ENCODE results near the gene EPM2AIP1. TPM values are rescaled to one million over a fixed set of nuclear protein-coding genes. Genes with fewer than 3 reads are reported as not detected.

The EPM2AIP1 gene
- polyA plus RNA-seq, 1 of the 3 experiments (the other 2 are of a cell fraction) = 4.7 TPM

DNA sequence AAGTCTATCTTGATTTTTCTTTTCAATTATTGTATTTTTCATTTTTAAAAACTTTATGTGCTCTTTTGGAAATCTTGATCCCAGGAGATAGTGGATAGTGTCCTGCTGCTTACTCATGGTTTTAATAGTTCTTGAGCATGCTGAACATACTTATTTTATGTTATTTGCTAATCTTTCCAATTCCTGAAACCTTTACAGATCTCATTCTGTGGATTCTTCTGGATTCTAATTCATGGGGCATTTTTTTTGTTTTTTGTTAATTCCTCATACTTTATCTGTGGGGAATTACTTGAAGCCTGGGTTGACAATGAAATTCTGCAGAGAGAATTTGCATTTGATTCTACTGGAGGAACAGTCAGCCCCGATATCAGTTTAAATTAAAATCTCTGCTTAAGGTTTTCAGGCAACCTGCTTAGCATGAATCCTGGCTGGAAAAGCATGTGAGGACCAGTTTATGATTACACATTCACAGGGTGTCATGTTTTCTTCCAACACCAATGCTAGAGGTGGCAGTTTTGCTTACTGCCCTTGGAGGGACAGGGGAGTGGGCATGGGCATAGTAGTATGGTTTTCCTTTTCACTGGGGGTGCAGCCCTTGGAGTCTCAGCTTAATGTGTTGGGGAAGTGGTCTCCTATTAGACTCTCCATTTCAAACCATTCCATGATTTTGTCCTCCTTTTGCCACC, 46.4 kb upstream of the EPM2AIP1 start:
- no peak overlapping the region for H3K4me3 ChIP-seq (ENCODE audit: low read depth in 2 of 2, low read length in 1 of 2)

More for the DNA sequence above, 46.4 kb upstream of the EPM2AIP1 start:
- 100% methylated on average over 1 of the region's 1 CpG for WGBS (ENCODE audit: low lambda C conversion rate)
- POLR2A ChIA-PET = no interaction called here
- no peaks in the 10 kb centered on the region for H3K4me1 ChIP-seq (ENCODE audit: control insufficient read depth in 1 of 2, insufficient read depth in 2 of 2, low read depth in 1 of 2, low read length in 1 of 2)
- H4K20me1 ChIP-seq (ENCODE audit: insufficient read depth) = no peaks in the 10 kb centered on the region
- peaks cover 39 to 71% of the 10 kb centered on the region in 2 experiments for H3K36me3 ChIP-seq (replicated peaks in 1 of 2; ENCODE audit: control insufficient read depth in 1 of 2, insufficient read depth in 2 of 2, low read length in 1 of 2)
- H3K9me2 ChIP-seq = no peaks in the 10 kb centered on the region
- H3F3A ChIP-seq (replicated peaks; ENCODE audit: insufficient read depth) = peaks cover 10% of the 10 kb centered on the region
- DNase-seq = no peak
- H3K79me2 ChIP-seq (ENCODE audit: insufficient read depth) = no peaks in the 10 kb centered on the region
- TF ChIP-seq USF1 (IDR thresholded peaks at IDR 0.05; ENCODE audit: borderline replicate concordance, low read depth) (no peak), RXRA (IDR thresholded peaks at IDR 0.05; ENCODE audit: borderline replicate concordance, low read depth) (no peak), CHD2 (IDR thresholded peaks at IDR 0.05; ENCODE audit: low read length, partially characterized antibody) (no peak), TAF1 (IDR thresholded peaks at IDR 0.05; ENCODE audit: borderline replicate concordance, low read depth, low read length) (no peak), SIN3A (IDR thresholded peaks at IDR 0.05; ENCODE audit: borderline replicate concordance, low read depth, low read length) (no peak), EZH2phosphoT487 (IDR thresholded peaks at IDR 0.05; ENCODE audit: borderline replicate concordance, low read depth) (no peak), TCF12 (IDR thresholded peaks at IDR 0.05) (no peak), GABPA (IDR thresholded peaks at IDR 0.05; ENCODE audit: low read depth) (no peak), MEF2A (IDR thresholded peaks at IDR 0.05; ENCODE audit: borderline replicate concordance, low read depth) (no peak), SMC3 (IDR thresholded peaks at IDR 0.05; ENCODE audit: low read depth, low read length) (no peak), FOXJ3 (CRISPR knock-in tag; IDR thresholded peaks at IDR 0.05) (no peak), NRF1 (IDR thresholded peaks at IDR 0.05; ENCODE audit: low read depth, low read length) (no peak), FOXM1 (IDR thresholded peaks at IDR 0.05; ENCODE audit: low read depth) (no peak), GATA2 (CRISPR knock-in tag; IDR thresholded peaks at IDR 0.05) (no peak)
- TF ChIP-seq, protein P1, sequence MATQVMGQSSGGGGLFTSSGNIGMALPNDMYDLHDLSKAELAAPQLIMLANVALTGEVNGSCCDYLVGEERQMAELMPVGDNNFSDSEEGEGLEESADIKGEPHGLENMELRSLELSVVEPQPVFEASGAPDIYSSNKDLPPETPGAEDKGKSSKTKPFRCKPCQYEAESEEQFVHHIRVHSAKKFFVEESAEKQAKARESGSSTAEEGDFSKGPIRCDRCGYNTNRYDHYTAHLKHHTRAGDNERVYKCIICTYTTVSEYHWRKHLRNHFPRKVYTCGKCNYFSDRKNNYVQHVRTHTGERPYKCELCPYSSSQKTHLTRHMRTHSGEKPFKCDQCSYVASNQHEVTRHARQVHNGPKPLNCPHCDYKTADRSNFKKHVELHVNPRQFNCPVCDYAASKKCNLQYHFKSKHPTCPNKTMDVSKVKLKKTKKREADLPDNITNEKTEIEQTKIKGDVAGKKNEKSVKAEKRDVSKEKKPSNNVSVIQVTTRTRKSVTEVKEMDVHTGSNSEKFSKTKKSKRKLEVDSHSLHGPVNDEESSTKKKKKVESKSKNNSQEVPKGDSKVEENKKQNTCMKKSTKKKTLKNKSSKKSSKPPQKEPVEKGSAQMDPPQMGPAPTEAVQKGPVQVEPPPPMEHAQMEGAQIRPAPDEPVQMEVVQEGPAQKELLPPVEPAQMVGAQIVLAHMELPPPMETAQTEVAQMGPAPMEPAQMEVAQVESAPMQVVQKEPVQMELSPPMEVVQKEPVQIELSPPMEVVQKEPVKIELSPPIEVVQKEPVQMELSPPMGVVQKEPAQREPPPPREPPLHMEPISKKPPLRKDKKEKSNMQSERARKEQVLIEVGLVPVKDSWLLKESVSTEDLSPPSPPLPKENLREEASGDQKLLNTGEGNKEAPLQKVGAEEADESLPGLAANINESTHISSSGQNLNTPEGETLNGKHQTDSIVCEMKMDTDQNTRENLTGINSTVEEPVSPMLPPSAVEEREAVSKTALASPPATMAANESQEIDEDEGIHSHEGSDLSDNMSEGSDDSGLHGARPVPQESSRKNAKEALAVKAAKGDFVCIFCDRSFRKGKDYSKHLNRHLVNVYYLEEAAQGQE (IDR thresholded peaks at IDR 0.05; ENCODE audit: low read depth, low read length) = no peak
- TF ChIP-seq, protein P2, sequence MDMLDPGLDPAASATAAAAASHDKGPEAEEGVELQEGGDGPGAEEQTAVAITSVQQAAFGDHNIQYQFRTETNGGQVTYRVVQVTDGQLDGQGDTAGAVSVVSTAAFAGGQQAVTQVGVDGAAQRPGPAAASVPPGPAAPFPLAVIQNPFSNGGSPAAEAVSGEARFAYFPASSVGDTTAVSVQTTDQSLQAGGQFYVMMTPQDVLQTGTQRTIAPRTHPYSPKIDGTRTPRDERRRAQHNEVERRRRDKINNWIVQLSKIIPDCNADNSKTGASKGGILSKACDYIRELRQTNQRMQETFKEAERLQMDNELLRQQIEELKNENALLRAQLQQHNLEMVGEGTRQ (IDR thresholded peaks at IDR 0.05; ENCODE audit: borderline replicate concordance, low read depth, low read length) = no peak
- TF ChIP-seq, protein P3, sequence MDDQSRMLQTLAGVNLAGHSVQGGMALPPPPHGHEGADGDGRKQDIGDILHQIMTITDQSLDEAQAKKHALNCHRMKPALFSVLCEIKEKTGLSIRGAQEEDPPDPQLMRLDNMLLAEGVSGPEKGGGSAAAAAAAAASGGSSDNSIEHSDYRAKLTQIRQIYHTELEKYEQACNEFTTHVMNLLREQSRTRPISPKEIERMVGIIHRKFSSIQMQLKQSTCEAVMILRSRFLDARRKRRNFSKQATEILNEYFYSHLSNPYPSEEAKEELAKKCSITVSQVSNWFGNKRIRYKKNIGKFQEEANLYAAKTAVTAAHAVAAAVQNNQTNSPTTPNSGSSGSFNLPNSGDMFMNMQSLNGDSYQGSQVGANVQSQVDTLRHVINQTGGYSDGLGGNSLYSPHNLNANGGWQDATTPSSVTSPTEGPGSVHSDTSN (IDR thresholded peaks at IDR 0.05) = no peak
- no peak overlapping the region for H2AFZ ChIP-seq (ENCODE audit: low read depth)
- no peak overlapping the region for H3K9ac ChIP-seq
- H3K9me3 ChIP-seq = 0 out of 2 replicates have a peak, but pooled peaks cover 7% of the 10 kb centered on the region
- H3K27ac ChIP-seq (ENCODE audit: low read depth in 2 of 2, low read length in 1 of 2) = no peak overlapping the region
- H3K27me3 ChIP-seq (ENCODE audit: insufficient read depth) = no peaks in the 10 kb centered on the region
- CTCF ChIA-PET = interaction anchor here (1.4 kb wide), 1 partner anchor 10 kb away, joined by 4 read pairs; no protein-coding TSS in a partner anchor
- H3K4me2 ChIP-seq = no peak overlapping the region

All from SK-N-SH (cell line).